Tibial nerve (tissue), 4 donors: ENCODE measurements around the gene TRMT2A. TPM values are rescaled to one million over a fixed set of nuclear protein-coding genes. Genes with fewer than 3 reads are reported as not detected.

Experiments used
- DNase-seq, 2 donors: peaks; one replicate each; pipeline ENCODE4 v3.0.0-alpha.2; 2019; ENCODE audit warnings: low spot score in 2 of 2
- H3K27ac ChIP-seq, 4 donors: fragments of 200-600 bp; sonication (generic) in 3 of 4; one replicate each; pipeline ENCODE4 v1.5.1; 2017 to 2019; ENCODE audit warnings: mild to moderate bottlenecking in 1 of 4
- H3K27me3 ChIP-seq, 2 donors: fragments of 200-600 bp; sonication (generic) in 1 of 2; one replicate each; pipeline versions ENCODE4 v1.5.1 to v1.6.0; 2017 to 2019
- H3K36me3 ChIP-seq, 3 donors: fragments of 200-600 bp; sonication (generic); one replicate each; pipeline ENCODE4 v1.5.1; 2018 to 2019
- H3K4me1 ChIP-seq, 4 donors: fragments of 200-600 bp; sonication (generic) in 3 of 4; one replicate each; pipeline ENCODE4 v1.5.1; 2017 to 2019
- H3K4me3 ChIP-seq, 4 donors: fragments of 200-600 bp; sonication (generic) in 3 of 4; one replicate each; pipeline ENCODE4 v1.5.1; 2017 to 2019; ENCODE audit warnings: mild to moderate bottlenecking in 1 of 4, moderate library complexity in 1 of 4
- H3K9me3 ChIP-seq, 4 donors: fragments of 200-600 bp; sonication (generic) in 3 of 4; one replicate each; pipeline ENCODE4 v1.5.1; 2017 to 2019
- EP300 ChIP-seq, 2 donors: sonication (generic); formaldehyde crosslinking; IDR thresholded peaks; one replicate each; pipeline ENCODE4 v1.6.1; 2017; ENCODE audit warnings: antibody characterized with exemption in 2 of 2, mild to moderate bottlenecking in 1 of 2
- POLR2A ChIP-seq, 2 donors: fragments of 450-650 bp; IDR thresholded peaks; one replicate each; pipeline ENCODE4 v1.6.1; 2017; ENCODE audit warnings: antibody characterized with exemption in 2 of 2, mild to moderate bottlenecking in 2 of 2, moderate library complexity in 2 of 2
- WGBS, 2 donors: methylation state at CpG; one replicate each; pipeline ENCODE4 v1.1.5; 2018; 5-methylcytosine and 5-hydroxymethylcytosine counted together
- total RNA-seq, 4 donors: library from RNA; depleted of rRNA; stranded (reverse); fragments of >200 nt; gene quantifications; one replicate each; pipeline ENCODE4 v1.1.0, GENCODE V29; 2016
- TF ChIP-seq, protein P1 (sequence below), 5 experiments: fragments of 200-600 bp in 3 of 5; fragments of 450-650 bp in 2 of 5; sonication (generic) in 3 of 5; IDR thresholded peaks; one replicate each; pipeline ENCODE4 v1.5.1; 2016 to 2019; ENCODE audit warnings: antibody characterized with exemption in 5 of 5, mild to moderate bottlenecking in 3 of 5, moderate library complexity in 2 of 5

TRMT2A gene
- total RNA-seq, 4 donors from 2014 or later: 39.0 to 139 (median 55.9) TPM

DNA sequence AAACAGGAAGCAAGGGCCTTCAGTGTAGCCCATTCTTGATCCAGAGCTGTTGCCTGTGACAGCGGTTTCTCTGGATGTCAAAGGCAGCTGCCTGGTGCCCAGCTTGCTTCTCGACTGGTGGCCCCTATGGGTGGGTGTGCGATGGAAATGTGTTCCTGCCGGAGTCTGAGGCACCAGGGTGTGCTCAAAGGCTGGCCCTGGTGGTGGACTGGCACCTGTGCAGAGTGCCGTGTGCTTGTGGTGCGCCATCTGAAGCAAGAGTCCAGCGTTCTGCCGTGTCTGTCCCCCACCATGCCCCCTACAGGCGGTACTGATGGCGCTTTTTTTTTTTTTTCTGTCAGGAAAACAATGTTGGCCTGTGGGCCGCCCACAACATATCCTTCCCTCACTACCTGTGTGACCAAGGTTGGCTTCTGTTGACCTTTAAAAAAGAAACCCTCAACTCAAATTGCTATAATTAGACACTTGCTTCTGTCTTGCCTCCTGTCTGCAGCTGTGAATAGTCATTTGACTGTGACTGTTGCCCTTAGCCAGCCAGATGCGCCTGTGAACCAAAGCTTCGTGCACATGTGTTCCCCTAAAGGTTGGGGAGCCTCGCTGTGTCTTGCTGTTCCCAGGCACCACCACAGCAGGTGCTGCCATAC lies 5.9 kb downstream of the TRMT2A start:
- WGBS, 2 donors: 59% methylated on average over 13 to 14 of the region's 14 CpGs
- TF ChIP-seq, protein P1, sequence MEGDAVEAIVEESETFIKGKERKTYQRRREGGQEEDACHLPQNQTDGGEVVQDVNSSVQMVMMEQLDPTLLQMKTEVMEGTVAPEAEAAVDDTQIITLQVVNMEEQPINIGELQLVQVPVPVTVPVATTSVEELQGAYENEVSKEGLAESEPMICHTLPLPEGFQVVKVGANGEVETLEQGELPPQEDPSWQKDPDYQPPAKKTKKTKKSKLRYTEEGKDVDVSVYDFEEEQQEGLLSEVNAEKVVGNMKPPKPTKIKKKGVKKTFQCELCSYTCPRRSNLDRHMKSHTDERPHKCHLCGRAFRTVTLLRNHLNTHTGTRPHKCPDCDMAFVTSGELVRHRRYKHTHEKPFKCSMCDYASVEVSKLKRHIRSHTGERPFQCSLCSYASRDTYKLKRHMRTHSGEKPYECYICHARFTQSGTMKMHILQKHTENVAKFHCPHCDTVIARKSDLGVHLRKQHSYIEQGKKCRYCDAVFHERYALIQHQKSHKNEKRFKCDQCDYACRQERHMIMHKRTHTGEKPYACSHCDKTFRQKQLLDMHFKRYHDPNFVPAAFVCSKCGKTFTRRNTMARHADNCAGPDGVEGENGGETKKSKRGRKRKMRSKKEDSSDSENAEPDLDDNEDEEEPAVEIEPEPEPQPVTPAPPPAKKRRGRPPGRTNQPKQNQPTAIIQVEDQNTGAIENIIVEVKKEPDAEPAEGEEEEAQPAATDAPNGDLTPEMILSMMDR (IDR thresholded peaks at IDR 0.05): no peak
- TF ChIP-seq EP300 (IDR thresholded peaks at IDR 0.05) (no peak), POLR2A (IDR thresholded peaks at IDR 0.05) (no peak)
- Histone ChIP-seq H3K27me3 (no peaks in the 10 kb centered on the region), H3K9me3 (no peaks in the 10 kb centered on the region), H3K36me3 (peaks cover 0 to 99% (median 35%) of the 10 kb centered on the region in 3 donors), H3K27ac (no peak overlapping the region), H3K4me3 (no peak overlapping the region), H3K4me1 (peaks cover 0 to 40% (median 15%) of the 10 kb centered on the region in 4 donors)
- DNase-seq: no peak

DNA sequence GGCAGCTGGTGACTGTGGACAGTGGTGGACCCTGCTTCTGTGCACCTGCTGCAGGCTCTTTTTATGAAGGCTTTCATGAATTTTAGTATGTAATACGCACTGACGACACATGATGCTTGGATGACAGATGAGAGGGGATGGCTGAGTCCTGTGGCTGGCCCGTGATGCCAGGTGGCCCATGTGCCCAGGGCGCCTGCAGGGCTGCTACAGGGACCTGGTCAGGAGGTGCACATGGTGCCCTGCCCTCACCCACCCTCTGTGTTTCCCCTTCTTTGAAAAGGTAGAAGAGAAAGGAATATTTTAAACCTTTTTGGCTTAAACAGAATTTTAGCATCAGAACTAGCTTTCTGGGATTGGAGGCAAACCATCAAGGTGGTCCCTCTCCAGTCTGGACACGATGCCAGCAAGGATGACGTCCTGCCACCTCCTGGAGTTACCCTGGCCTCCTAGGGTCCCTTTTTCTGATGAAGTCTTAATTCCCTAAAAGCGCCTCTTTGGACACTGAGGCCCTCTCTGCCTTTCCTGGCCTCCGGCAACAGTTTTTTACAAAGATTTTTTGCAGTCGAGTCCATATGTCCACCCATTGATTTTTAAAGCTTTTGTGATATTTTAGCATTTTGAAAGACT lies 6.6 kb downstream of the TRMT2A start:
- DNase-seq: no peak
- WGBS, 2 donors: 87 to 89% methylated on average over 9 of the region's 9 CpGs
- Histone ChIP-seq H3K27me3 (no peaks in the 10 kb centered on the region), H3K4me1 (peaks cover 0 to 34% (median 8%) of the 10 kb centered on the region in 4 donors), H3K36me3 (peaks cover 0 to 100% (median 38%) of the 10 kb centered on the region in 3 donors), H3K4me3 (no peak overlapping the region), H3K27ac (no peak overlapping the region), H3K9me3 (no peaks in the 10 kb centered on the region)
- TF ChIP-seq, protein P1 (IDR thresholded peaks at IDR 0.05): no peak
- no peak for TF ChIP-seq POLR2A (IDR thresholded peaks at IDR 0.05)
- no peak for TF ChIP-seq EP300 (IDR thresholded peaks at IDR 0.05)

DNA sequence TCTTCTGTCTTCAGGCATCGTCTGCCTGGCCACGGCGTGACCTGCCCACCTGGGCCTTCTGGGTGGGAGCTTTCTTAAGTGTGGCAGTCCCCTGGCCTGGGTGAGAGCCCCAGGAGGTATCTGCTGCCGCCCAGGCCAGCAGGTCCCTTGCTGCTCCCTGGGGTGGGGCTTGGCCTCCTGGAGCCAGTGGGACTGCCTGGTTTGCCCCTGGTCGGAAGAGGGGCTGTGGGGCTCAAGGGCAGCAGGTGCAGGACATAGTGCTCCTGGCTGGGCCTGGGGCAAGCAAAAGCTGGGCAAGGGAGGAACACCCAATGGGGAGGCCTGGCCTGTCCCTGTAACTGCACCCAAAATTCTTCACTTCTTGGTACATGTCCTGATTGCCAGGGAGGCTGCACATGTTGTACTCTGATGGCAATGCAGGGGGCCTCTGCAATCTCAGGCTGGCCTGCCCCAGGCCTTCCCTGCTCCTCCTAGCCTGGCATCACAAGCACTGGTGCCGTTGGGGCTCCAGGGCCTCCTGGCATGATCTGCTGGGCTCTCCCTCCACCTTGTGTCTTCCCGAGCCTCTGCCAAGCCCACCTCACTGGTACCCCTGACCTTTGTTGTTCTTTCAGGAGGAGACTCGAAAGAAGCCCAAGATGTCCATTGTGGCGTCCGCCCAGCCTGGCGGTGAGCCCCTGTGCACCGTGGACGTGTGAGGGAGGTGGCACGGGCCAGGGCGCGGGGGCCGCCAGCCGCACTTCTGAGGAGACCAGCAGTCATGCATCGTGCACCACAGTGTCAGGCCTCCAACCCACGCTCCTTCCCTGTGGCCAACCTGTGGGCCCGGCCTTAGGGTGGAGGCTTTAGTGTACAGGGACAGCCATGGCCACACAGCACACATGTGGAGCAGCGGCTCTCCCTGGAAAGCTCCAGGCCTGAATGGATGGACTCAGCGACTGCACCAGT lies 7.3 kb downstream of the TRMT2A start:
- no peak overlapping the region for H3K4me3 ChIP-seq
- no peaks in the 10 kb centered on the region for H3K9me3 ChIP-seq
- whole genome bisulfite sequencing, 2 donors: 78 to 88% methylated on average over 10 to 22 of the region's 23 CpGs
- H3K27me3 ChIP-seq: no peaks in the 10 kb centered on the region
- TF ChIP-seq, protein P1 (IDR thresholded peaks at IDR 0.05): no peak
- no peak for TF ChIP-seq POLR2A (IDR thresholded peaks at IDR 0.05)
- TF ChIP-seq EP300 (IDR thresholded peaks at IDR 0.05): no peak
- H3K36me3 ChIP-seq: peaks cover 0 to 100% (median 38%) of the 10 kb centered on the region in 3 donors
- H3K27ac ChIP-seq: no peak overlapping the region
- no peak for DNase-seq
- peaks cover 0 to 26% (median 8%) of the 10 kb centered on the region in 4 donors for H3K4me1 ChIP-seq

DNA sequence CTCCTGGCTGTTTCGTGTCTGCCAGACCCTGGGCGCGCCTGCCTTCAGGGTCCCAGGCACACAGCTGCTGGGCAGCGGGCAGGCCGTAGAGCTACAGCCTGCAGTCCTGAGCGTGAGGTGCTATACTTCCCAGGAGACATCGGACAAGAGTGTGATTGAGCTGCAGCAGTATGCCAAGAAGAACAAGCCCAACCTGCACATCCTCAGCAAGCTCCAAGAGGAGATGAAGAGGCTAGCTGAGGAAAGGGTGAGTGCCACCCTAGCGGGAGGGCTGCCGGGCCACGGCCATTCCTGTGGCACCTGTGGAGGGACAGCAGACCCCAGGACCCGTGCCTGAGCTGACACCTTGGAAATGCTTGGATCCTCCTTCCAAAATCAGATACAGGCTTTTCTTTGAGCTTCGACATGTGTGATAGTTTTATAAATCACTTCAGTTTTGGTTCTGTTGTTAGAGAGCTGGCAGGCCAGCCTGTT lies 8.2 kb downstream of the TRMT2A start:
- H3K4me1 ChIP-seq: peaks cover 0 to 18% (median 8%) of the 10 kb centered on the region in 4 donors
- peaks cover 0 to 97% (median 38%) of the 10 kb centered on the region in 3 donors for H3K36me3 ChIP-seq
- no peaks in the 10 kb centered on the region for H3K9me3 ChIP-seq
- no peak for DNase-seq
- H3K27ac ChIP-seq: no peak overlapping the region
- TF ChIP-seq, protein P1 (IDR thresholded peaks at IDR 0.05): no peak
- no peak for TF ChIP-seq POLR2A (IDR thresholded peaks at IDR 0.05)
- TF ChIP-seq EP300 (IDR thresholded peaks at IDR 0.05): no peak
- no peak overlapping the region for H3K4me3 ChIP-seq
- 87% methylated on average over 10 of the region's 12 CpGs; no CpG with 5 or more reads in 1 of the 2 donors for WGBS, 2 donors
- H3K27me3 ChIP-seq: no peaks in the 10 kb centered on the region
